K562 (cell line): ENCODE results near the gene MRRF. TPM values are rescaled to one million over a fixed set of nuclear protein-coding genes. Genes with fewer than 3 reads are reported as not detected.

ENCODE experiments used
- ATAC-seq: fragments of 200-7000 bp; cut with Tn5 transposase; 3 replicates; pipeline ENCODE4 v1.9.1; 2020; ENCODE audit warnings: moderate library complexity
- BruUV-seq: library from RNA; stranded (reverse); fragments of 400-500 nt; replicated peaks from 2 replicates; lab custom pipeline; 2021; lab: Mats Ljungman, UMichigan
- CTCF ChIA-PET: fragments of 300-600 bp; formaldehyde crosslinking; extraction: SDS; loops from one replicate; lab custom pipeline; 2021; ENCODE audit warnings: low intra/inter-chr PET ratio; lab: Yijun Ruan, JAX
- POLR2A ChIA-PET: fragments of 300-600, 350-650 bp; sonication (Branson Sonifier 250); formaldehyde crosslinking; extraction: SDS; loops from one replicate; lab custom pipeline; 2021; ENCODE audit warnings: antibody characterized with exemption, inconsistent platforms; lab: Yijun Ruan, JAX
- DNase-seq, 4 experiments: peaks; one replicate each; pipeline versions ENCODE4 v3.0.0 to v3.0.0-alpha.2; 2011 to 2018; ENCODE audit warnings: low spot score in 3 of 4, mixed read lengths in 3 of 4; ENCODE audit errors: extremely low read depth in 1 of 4
- FAIRE-seq: peaks from 2 replicates; lab custom pipeline; 2011; peaks lifted over from hg19 to GRCh38; lab: Jason Lieb, UNC
- H2AFZ ChIP-seq: 2 replicates; pipeline ENCODE4 v1.6.0; 2011; ENCODE audit warnings: low read depth, low read length, control low read depth, inconsistent platforms
- H3K27ac ChIP-seq: fragments of 200-600 bp; 3 replicates; pipeline ENCODE4 v1.8.0; 2011; ENCODE audit warnings: low read depth, mild to moderate bottlenecking, control low read depth, inconsistent platforms, low read length, moderate library complexity, mixed read lengths; ENCODE audit errors: extremely low read depth
- H3K27me3 ChIP-seq, 2 experiments: fragments of 300-600 bp in 1 of 2; 2 replicates in 1 of 2; 3 replicates in 1 of 2; pipeline versions ENCODE4 v1.6.0 to v1.8.0; 2011; ENCODE audit warnings: inconsistent platforms in 2 of 2, low read length in 2 of 2, mild to moderate bottlenecking in 1 of 2, mixed read lengths in 1 of 2, moderate library complexity in 1 of 2; ENCODE audit not compliant: control insufficient read depth in 2 of 2, insufficient read depth in 2 of 2
- H3K36me3 ChIP-seq: fragments of 300-600 bp; 3 replicates; pipeline ENCODE4 v1.8.0; 2011; ENCODE audit warnings: mild to moderate bottlenecking, low read length, inconsistent platforms; ENCODE audit not compliant: control insufficient read depth, insufficient read depth
- H3K4me1 ChIP-seq, 2 experiments: fragments of 200-600 bp in 1 of 2; replicated peaks in 1 of 2; 2 replicates in 1 of 2; 3 replicates in 1 of 2; pipeline versions ENCODE4 v1.5.1 to v1.8.0; 2011; ENCODE audit warnings: inconsistent platforms in 2 of 2, low read length in 2 of 2, mild to moderate bottlenecking in 1 of 2, mixed read lengths in 1 of 2, moderate library complexity in 1 of 2; ENCODE audit not compliant: control insufficient read depth in 2 of 2, insufficient read depth in 2 of 2
- H3K4me2 ChIP-seq: 2 replicates; pipeline ENCODE4 v1.6.1; 2011; ENCODE audit warnings: low read length, control low read depth, inconsistent platforms, mixed read lengths; ENCODE audit not compliant: insufficient read depth
- H3K4me3 ChIP-seq: fragments of 200-600 bp; sonication (generic), shearing (Covaris generic); 2 replicates; pipeline ENCODE4 v1.5.1; 2016; ENCODE audit warnings: control low read depth, inconsistent platforms
- H3K79me2 ChIP-seq: fragments of 200-600 bp; 3 replicates; pipeline ENCODE4 v1.8.0; 2011; ENCODE audit warnings: low read length, inconsistent platforms; ENCODE audit not compliant: control insufficient read depth, insufficient read depth
- H3K9ac ChIP-seq, 2 experiments: 2 replicates each; pipeline versions ENCODE4 v1.6.0 to v1.6.1; 2011; ENCODE audit warnings: low read depth in 2 of 2, low read length in 2 of 2, control low read depth in 1 of 2, inconsistent platforms in 1 of 2, mild to moderate bottlenecking in 1 of 2, mixed read lengths in 1 of 2; ENCODE audit not compliant: insufficient read depth in 1 of 2
- H3K9me1 ChIP-seq: one replicate; pipeline ENCODE4 v1.6.0; 2011; ENCODE audit warnings: inconsistent platforms, mild to moderate bottlenecking, low read length, moderate library complexity; ENCODE audit not compliant: control insufficient read depth, insufficient read depth
- H3K9me3 ChIP-seq: replicated peaks from 2 replicates; pipeline ENCODE4 v1.5.1; 2011; ENCODE audit warnings: low read depth, low read length, inconsistent platforms; ENCODE audit not compliant: control insufficient read depth, insufficient read depth
- H4K20me1 ChIP-seq: replicated peaks from 2 replicates; pipeline ENCODE4 v1.6.1; 2011; ENCODE audit warnings: low read length, inconsistent platforms, mixed read lengths; ENCODE audit not compliant: control insufficient read depth, insufficient read depth
- ARNT ChIP-seq, 2 experiments: fragments of 450-650 bp; IDR thresholded peaks; 2 replicates each; pipeline ENCODE4 v1.6.1; 2016; ENCODE audit warnings: mild to moderate bottlenecking in 1 of 2
- CEBPG ChIP-seq, 3 experiments: fragments of 200-800 bp in 1 of 3; sonication (Bioruptor generic) in 1 of 3; sonication (generic) in 1 of 3; formaldehyde crosslinking in 1 of 3; IDR thresholded peaks in 2 of 3; conservative IDR thresholded peaks in 1 of 3; 2 replicates each; pipeline versions ENCODE4 v1.6.1 to v1.8.0; 2016 to 2022; ENCODE audit warnings: missing compliant biosample characterization in 2 of 3, missing genetic modification characterization in 2 of 3, mild to moderate bottlenecking in 1 of 3, missing genetic modification reagents in 1 of 3
- CREB1 ChIP-seq, 2 experiments: sonication (generic) in 1 of 2; formaldehyde crosslinking in 1 of 2; IDR thresholded peaks; 2 replicates each; pipeline versions ENCODE4 v1.6.1 to v1.8.0; 2012 to 2022; ENCODE audit warnings: inconsistent platforms in 1 of 2, mild to moderate bottlenecking in 1 of 2, missing genetic modification reagents in 1 of 2, moderate library complexity in 1 of 2
- EP300 ChIP-seq: IDR thresholded peaks from 2 replicates; pipeline ENCODE4 v1.6.1; 2012; ENCODE audit warnings: low read length, improper control_type of control experiment
- IRF2 ChIP-seq: sonication (generic); formaldehyde crosslinking; IDR thresholded peaks from 2 replicates; pipeline ENCODE4 v1.8.1; 2022; ENCODE audit warnings: mild to moderate bottlenecking, missing genetic modification reagents
- KDM2B ChIP-seq: fragments of 250-450 bp; sonication (Bioruptor Pico); IDR thresholded peaks from 2 replicates; pipeline ENCODE4 v1.8.0; 2021; ENCODE audit warnings: mild to moderate bottlenecking, moderate library complexity
- MCM2 ChIP-seq: fragments of 450-650 bp; IDR thresholded peaks from 2 replicates; pipeline ENCODE4 v1.6.1; 2017; ENCODE audit warnings: low read depth, mild to moderate bottlenecking
- PCBP1 ChIP-seq: fragments of 200-400 bp; formaldehyde crosslinking; IDR thresholded peaks from 2 replicates; pipeline ENCODE4 v1.6.1; 2018; ENCODE audit warnings: mild to moderate bottlenecking, low read depth, low read length; ENCODE audit not compliant: poor library complexity, severe bottlenecking
- RCOR1 ChIP-seq, 2 experiments: IDR thresholded peaks; 2 replicates each; pipeline ENCODE4 v1.6.1; 2012; ENCODE audit warnings: low read depth in 2 of 2, low read length in 2 of 2, borderline replicate concordance in 1 of 2, improper control_type of control experiment in 1 of 2
- SFPQ ChIP-seq: fragments of 200-400 bp; formaldehyde crosslinking; IDR thresholded peaks from 2 replicates; pipeline ENCODE4 v1.6.1; 2017; ENCODE audit warnings: mild to moderate bottlenecking, low read depth, low read length, moderate library complexity
- TGIF2 ChIP-seq: sonication (generic); formaldehyde crosslinking; IDR thresholded peaks from 2 replicates; pipeline ENCODE4 v1.8.1; 2022; ENCODE audit warnings: mild to moderate bottlenecking, missing genetic modification reagents, moderate library complexity
- ZEB2 ChIP-seq: fragments of 450-650 bp; IDR thresholded peaks from 2 replicates; pipeline ENCODE4 v1.6.1; 2016
- ZNF79 ChIP-seq: fragments of 250-450 bp; sonication (Bioruptor Pico); IDR thresholded peaks from 2 replicates; pipeline ENCODE4 v1.4.0; 2020; ENCODE audit warnings: low read depth, mild to moderate bottlenecking, moderate library complexity
- WGBS: fragments of 100-300 bp; shearing (Covaris generic); methylation state at CpG from one replicate; pipeline ENCODE4 v1.1.6; 2016; ENCODE audit warnings: low coverage, mixed read lengths; ENCODE audit not compliant: insufficient coverage; ENCODE audit errors: missing lambda C conversion rate; 5-methylcytosine and 5-hydroxymethylcytosine counted together
- in situ Hi-C: fragments of 300-500 bp; cut with MboI; formaldehyde crosslinking; loops from 4 replicates; pipeline ENCODE4 v1.15.0; 2018; ENCODE audit warnings: inconsistent platforms, mixed read lengths
- intact Hi-C: fragments of 100-400 bp; cut with micrococcal nuclease; formaldehyde crosslinking; loops from 2 replicates; pipeline ENCODE4 v1.14.2; 2022
- polyA plus RNA-seq, 8 experiments: library from polyadenylated mRNA; depleted of rRNA in 4 of 8; stranded (reverse) in 5 of 8; unstranded in 3 of 8; fragments of >200 nt; fragmentation: Nextera tagmentation in 2 of 8; fragmentation: Illumina TruSeq in 1 of 8; extraction: Ambion mirVana in 2 of 8; extraction: Trizol in 1 of 8; gene quantifications; 2 replicates each; pipeline versions ENCODE4 v1.2.1 to v1.2.3, GENCODE V29; 2011 to 2014; ENCODE audit warnings: inconsistent platforms in 1 of 8, missing spikeins in 1 of 8
- total RNA-seq, 7 experiments: library from RNA; depleted of rRNA in 6 of 7; stranded (reverse); fragments of >200 nt in 6 of 7; fragmentation: Illumina TruSeq in 2 of 7; extraction: Trizol in 2 of 7; gene quantifications; 2 replicates each; pipeline versions ENCODE4 v1.2.1 to v1.2.3, GENCODE V29; 2011 to 2021; ENCODE audit warnings: low replicate concordance in 1 of 7
- TF ChIP-seq, protein P1 (sequence below): fragments of 250-450 bp; sonication (Bioruptor Pico); IDR thresholded peaks from 2 replicates; pipeline ENCODE4 v1.5.0; 2022; ENCODE audit warnings: mild to moderate bottlenecking

Gene MRRF
- total and polyA plus RNA-seq, 9 of the 15 experiments (the other 6 are each of a cell fraction or from before 2014, with no cell fraction given), result 55.0 to 105 (median 81.2) TPM

DNA sequence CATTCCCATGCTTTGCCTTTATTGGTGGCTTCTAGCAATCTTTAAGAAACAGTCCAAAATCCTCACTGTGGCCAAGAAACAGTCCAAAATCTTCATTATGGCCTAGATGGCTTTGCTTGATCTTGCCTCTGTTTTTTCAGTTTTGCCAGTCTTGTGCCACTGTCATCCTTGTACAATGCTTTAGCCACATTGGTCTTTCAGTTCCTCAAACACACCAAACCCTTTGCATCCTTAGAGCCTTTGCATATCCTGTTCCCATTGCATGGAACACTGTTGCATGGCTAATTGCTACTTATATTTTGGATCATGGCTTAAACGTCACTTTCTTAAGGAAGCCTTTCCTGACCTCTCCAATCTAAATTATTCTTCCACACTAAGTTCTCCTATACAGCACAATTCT is 22.1 kb downstream of the MRRF start:
- ChIA-PET CTCF (no interaction called here), POLR2A (interaction anchor here (0.7 kb wide), 1 partner anchor 58 kb away, joined by 3 read pairs; the partner anchor contains the start of gene LHX6)
- no peak overlapping the region for H3K4me3 ChIP-seq
- H3K36me3 ChIP-seq, result peaks cover 93% of the 10 kb centered on the region
- ATAC-seq (no peak), DNase-seq (no peak), FAIRE-seq (no peak)
- 75% methylated on average over 1 of the region's 1 CpG for WGBS
- H3K4me2 ChIP-seq, result no peak overlapping the region
- intact Hi-C loops (no loop called here), in situ Hi-C loops (no loop called here)
- peaks cover 8% of the 10 kb centered on the region; the same call in 1 of the 3 replicates for H3K79me2 ChIP-seq
- no peak overlapping the region for H3K27ac ChIP-seq
- TF ChIP-seq PCBP1 (no peak), SFPQ (no peak), MCM2 (no peak), ZNF79 (CRISPR knock-in tag) (no peak), ZEB2 (no peak), RCOR1 (IDR thresholded peaks at IDR 0.05; ENCODE audit: borderline replicate concordance in 1 of 2, low read depth in 2 of 2, low read length in 2 of 2) (no peak), CREB1 (IDR thresholded peaks at IDR 0.05) (no peak), CREB1 (CRISPR knock-in tag; IDR thresholded peaks at IDR 0.05) (no peak), EP300 (no peak), KDM2B (no peak), ARNT (IDR thresholded peaks at IDR 0.05) (no peak), TGIF2 (no peak), IRF2 (CRISPR knock-in tag) (no peak), CEBPG (CRISPR knock-in tag; IDR thresholded peaks at IDR 0.05) (no peak), CEBPG (tag; conservative IDR thresholded peaks at IDR 0.05 in 1 of 2, IDR thresholded peaks at IDR 0.05 in 1 of 2) (no peak)
- TF ChIP-seq, protein P1, sequence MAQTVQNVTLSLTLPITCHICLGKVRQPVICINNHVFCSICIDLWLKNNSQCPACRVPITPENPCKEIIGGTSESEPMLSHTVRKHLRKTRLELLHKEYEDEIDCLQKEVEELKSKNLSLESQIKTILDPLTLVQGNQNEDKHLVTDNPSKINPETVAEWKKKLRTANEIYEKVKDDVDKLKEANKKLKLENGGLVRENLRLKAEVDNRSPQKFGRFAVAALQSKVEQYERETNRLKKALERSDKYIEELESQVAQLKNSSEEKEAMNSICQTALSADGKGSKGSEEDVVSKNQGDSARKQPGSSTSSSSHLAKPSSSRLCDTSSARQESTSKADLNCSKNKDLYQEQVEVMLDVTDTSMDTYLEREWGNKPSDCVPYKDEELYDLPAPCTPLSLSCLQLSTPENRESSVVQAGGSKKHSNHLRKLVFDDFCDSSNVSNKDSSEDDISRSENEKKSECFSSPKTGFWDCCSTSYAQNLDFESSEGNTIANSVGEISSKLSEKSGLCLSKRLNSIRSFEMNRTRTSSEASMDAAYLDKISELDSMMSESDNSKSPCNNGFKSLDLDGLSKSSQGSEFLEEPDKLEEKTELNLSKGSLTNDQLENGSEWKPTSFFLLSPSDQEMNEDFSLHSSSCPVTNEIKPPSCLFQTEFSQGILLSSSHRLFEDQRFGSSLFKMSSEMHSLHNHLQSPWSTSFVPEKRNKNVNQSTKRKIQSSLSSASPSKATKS, result no peak
- H3K9me1 ChIP-seq, result no peaks in the 10 kb centered on the region
- H4K20me1 ChIP-seq, result no peaks in the 10 kb centered on the region
- H3K4me1 ChIP-seq, result no peaks in the 10 kb centered on the region
- H3K27me3 ChIP-seq, result no peaks in the 10 kb centered on the region
- H2AFZ ChIP-seq, result no peak overlapping the region
- H3K9me3 ChIP-seq, result no peaks in the 10 kb centered on the region
- no peak overlapping the region for H3K9ac ChIP-seq
- no TSS peak for BruUV-seq
